ENCODE measurements around the gene ERAL1. TPM values are rescaled to one million over a fixed set of nuclear protein-coding genes. Genes with fewer than 3 reads are reported as not detected.
A peak's percentile ranks its signal among the peaks of the same experiment; 100 is the strongest.

ERAL1 gene
- total and polyA plus RNA-seq, 2 of the 13 experiments (the other 11 are each of a cell fraction or from before 2014, with no cell fraction given) = 46.9 to 72.2 TPM

DNA sequence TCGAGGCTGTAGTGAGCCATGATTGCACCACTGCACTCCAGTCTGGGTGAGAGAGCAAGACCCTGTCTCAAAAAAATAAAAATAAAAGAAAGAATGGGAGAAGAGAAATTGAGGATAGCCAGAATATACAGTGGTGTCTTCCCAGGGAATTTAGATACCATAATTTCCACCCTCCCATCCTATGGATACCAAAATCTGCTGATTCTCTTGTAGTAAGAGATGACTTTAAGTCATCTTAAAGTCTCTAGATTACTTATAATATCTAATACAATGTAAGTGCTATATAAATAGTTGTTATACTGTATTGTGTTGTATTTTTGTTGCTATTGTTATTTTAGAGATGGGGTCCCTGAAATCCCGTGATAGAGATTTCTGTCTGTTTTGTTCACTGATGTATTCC, 1.5 kb upstream of the ERAL1 start:
- CTCF ChIA-PET (ENCODE audit: low intra/inter-chr PET ratio, low total read pairs) = no interaction called here
- POLR2A ChIA-PET = interaction anchor here (1.2 to 1.5 kb wide), 3 partner anchors 11 to 124 kb away, joined by 3 to 4 read pairs (median 4); partner anchors contain the start of gene FAM222B
- in situ Hi-C loops (cut with HindIII; ENCODE audit: extremely low pct_ligation_motif_present, low pct_unique_long_range_greater_than_20kb) (no loop called here), intact Hi-C loops (cut with micrococcal nuclease; ENCODE audit: unreplicated experiment) (no loop called here)
- FAIRE-seq (no peak), ATAC-seq (no peak), DNase-seq (ENCODE audit: low spot score) (no peak)
- no peak overlapping the region for H3K4me2 ChIP-seq (ENCODE audit: low read depth, low read length)
- peaks cover 5 to 12% of the 10 kb centered on the region in 2 experiments; a peak in 3 of 5 replicates for H3K36me3 ChIP-seq (replicated peaks in 1 of 2; ENCODE audit: control insufficient read depth in 1 of 2, insufficient read depth in 2 of 2, low read length in 2 of 2)
- H3K9ac ChIP-seq (ENCODE audit: insufficient read depth, low read depth, low read length) = no peak overlapping the region
- no TSS peak for BruUV-seq (replicated peaks)
- H3K79me2 ChIP-seq (ENCODE audit: insufficient read depth, low read length) = peaks cover 18% of the 10 kb centered on the region
- H2AFZ ChIP-seq (ENCODE audit: low read length) = no peak overlapping the region
- no peaks in the 10 kb centered on the region for H4K20me1 ChIP-seq (ENCODE audit: insufficient read depth, low read length)
- H3K27ac ChIP-seq (ENCODE audit: extremely low read length, insufficient read depth, low read length) = no peak overlapping the region
- TF ChIP-seq NR2F1 (CRISPR knock-in tag; IDR thresholded peaks at IDR 0.05) (no peak), ZNF317 (CRISPR knock-in tag; IDR thresholded peaks at IDR 0.05) (0 out of 2 replicates have a peak, but pooled peaks have one; percentile 19)
- no peak overlapping the region for H3K4me3 ChIP-seq (replicated peaks in 1 of 3; ENCODE audit: insufficient read depth in 1 of 3, low read depth in 2 of 3, low read length in 3 of 3)
- H3K27me3 ChIP-seq (ENCODE audit: control insufficient read depth in 1 of 2, insufficient read depth in 2 of 2, low read length in 2 of 2) = peaks cover 1 to 2% of the 10 kb centered on the region in 2 experiments; a peak in 2 of 5 replicates
- H3K9me3 ChIP-seq (ENCODE audit: low read length) = no peaks in the 10 kb centered on the region
- peaks cover 33% of the 10 kb centered on the region for H3K4me1 ChIP-seq (ENCODE audit: insufficient read depth, low read length)
- 62% methylated on average over 2 of the region's 2 CpGs for WGBS (ENCODE audit: low lambda C conversion rate)

DNA sequence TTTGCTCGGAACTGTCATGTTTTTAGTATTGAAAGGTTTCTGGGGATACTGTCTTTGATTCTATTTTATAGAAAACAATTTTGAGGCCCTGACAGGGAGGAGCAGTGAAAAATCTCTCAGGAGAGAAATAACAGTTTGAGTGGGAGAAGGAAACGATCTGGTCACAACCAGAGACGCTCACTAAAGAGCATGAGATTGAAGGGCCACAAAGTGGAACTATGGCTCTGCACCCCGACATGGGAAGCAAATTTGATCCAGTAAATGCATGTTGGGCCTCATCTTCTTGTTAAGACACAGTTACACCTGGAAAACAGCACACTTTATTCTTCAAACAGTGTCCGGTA, 492 bp downstream of the ERAL1 start:
- H3K9me3 ChIP-seq (ENCODE audit: low read length) = no peaks in the 10 kb centered on the region
- ChIA-PET POLR2A (interaction anchor here (0.6 to 1.6 kb wide), 5 partner anchors 10 to 144 kb away, joined by 3 to 8 read pairs (median 6); partner anchors contain the start of genes FAM222B and PROCA1), CTCF (ENCODE audit: low intra/inter-chr PET ratio, low total read pairs) (no interaction called here)
- DNase-seq (ENCODE audit: low spot score) (no peak), ATAC-seq (no peak), FAIRE-seq (no peak)
- TSS peak; percentile 88 for BruUV-seq (replicated peaks)
- peaks cover 0 to 2% of the 10 kb centered on the region in 2 experiments; a peak in 1 of 5 replicates for H3K27me3 ChIP-seq (ENCODE audit: control insufficient read depth in 1 of 2, insufficient read depth in 2 of 2, low read length in 2 of 2)
- in situ Hi-C loops (cut with HindIII; ENCODE audit: extremely low pct_ligation_motif_present, low pct_unique_long_range_greater_than_20kb) (no loop called here), intact Hi-C loops (cut with micrococcal nuclease; ENCODE audit: unreplicated experiment) (no loop called here)
- no peaks in the 10 kb centered on the region for H4K20me1 ChIP-seq (ENCODE audit: insufficient read depth, low read length)
- WGBS (ENCODE audit: low lambda C conversion rate) = 10% methylated on average over 5 of the region's 5 CpGs
- no peak overlapping the region for H2AFZ ChIP-seq (ENCODE audit: low read length)
- peaks cover 21% of the 10 kb centered on the region for H3K4me1 ChIP-seq (ENCODE audit: insufficient read depth, low read length)
- peak overlapping the region; percentile 83 for H3K9ac ChIP-seq (ENCODE audit: insufficient read depth, low read depth, low read length)
- H3K27ac ChIP-seq (ENCODE audit: extremely low read length, insufficient read depth, low read length) = peak overlapping the region; percentile 61
- peak overlapping the region; percentile 92 to 94 (median 92) for H3K4me3 ChIP-seq (replicated peaks in 1 of 3; ENCODE audit: insufficient read depth in 1 of 3, low read depth in 2 of 3, low read length in 3 of 3)
- peaks cover 18% of the 10 kb centered on the region for H3K79me2 ChIP-seq (ENCODE audit: insufficient read depth, low read length)
- peaks cover 15 to 24% of the 10 kb centered on the region in 2 experiments; a peak in 4 of 5 replicates for H3K36me3 ChIP-seq (replicated peaks in 1 of 2; ENCODE audit: control insufficient read depth in 1 of 2, insufficient read depth in 2 of 2, low read length in 2 of 2)
- H3K4me2 ChIP-seq (ENCODE audit: low read depth, low read length) = peak overlapping the region; percentile 100
- no peak for TF ChIP-seq ZNF558 (CRISPR knock-in tag; IDR thresholded peaks at IDR 0.05; ENCODE audit: borderline replicate concordance)
- TF ChIP-seq ZNF3 (CRISPR knock-in tag; IDR thresholded peaks at IDR 0.05) = no peak
- peak; percentile 9; the same call in 1 of the 2 replicates for TF ChIP-seq ZNF616 (CRISPR knock-in tag; IDR thresholded peaks at IDR 0.05; ENCODE audit: low read depth)
- TF ChIP-seq, protein P1, sequence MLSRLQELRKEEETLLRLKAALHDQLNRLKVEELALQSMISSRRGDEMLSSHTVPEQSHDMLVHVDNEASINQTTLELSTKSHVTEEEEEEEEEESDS (CRISPR knock-in tag; IDR thresholded peaks at IDR 0.05; ENCODE audit: borderline replicate concordance) = no peak
- 0 out of 2 replicates have a peak, but pooled peaks have one; percentile 18 for TF ChIP-seq ZNF333 (CRISPR knock-in tag; IDR thresholded peaks at IDR 0.05; ENCODE audit: borderline replicate concordance)
- TF ChIP-seq, protein P2, sequence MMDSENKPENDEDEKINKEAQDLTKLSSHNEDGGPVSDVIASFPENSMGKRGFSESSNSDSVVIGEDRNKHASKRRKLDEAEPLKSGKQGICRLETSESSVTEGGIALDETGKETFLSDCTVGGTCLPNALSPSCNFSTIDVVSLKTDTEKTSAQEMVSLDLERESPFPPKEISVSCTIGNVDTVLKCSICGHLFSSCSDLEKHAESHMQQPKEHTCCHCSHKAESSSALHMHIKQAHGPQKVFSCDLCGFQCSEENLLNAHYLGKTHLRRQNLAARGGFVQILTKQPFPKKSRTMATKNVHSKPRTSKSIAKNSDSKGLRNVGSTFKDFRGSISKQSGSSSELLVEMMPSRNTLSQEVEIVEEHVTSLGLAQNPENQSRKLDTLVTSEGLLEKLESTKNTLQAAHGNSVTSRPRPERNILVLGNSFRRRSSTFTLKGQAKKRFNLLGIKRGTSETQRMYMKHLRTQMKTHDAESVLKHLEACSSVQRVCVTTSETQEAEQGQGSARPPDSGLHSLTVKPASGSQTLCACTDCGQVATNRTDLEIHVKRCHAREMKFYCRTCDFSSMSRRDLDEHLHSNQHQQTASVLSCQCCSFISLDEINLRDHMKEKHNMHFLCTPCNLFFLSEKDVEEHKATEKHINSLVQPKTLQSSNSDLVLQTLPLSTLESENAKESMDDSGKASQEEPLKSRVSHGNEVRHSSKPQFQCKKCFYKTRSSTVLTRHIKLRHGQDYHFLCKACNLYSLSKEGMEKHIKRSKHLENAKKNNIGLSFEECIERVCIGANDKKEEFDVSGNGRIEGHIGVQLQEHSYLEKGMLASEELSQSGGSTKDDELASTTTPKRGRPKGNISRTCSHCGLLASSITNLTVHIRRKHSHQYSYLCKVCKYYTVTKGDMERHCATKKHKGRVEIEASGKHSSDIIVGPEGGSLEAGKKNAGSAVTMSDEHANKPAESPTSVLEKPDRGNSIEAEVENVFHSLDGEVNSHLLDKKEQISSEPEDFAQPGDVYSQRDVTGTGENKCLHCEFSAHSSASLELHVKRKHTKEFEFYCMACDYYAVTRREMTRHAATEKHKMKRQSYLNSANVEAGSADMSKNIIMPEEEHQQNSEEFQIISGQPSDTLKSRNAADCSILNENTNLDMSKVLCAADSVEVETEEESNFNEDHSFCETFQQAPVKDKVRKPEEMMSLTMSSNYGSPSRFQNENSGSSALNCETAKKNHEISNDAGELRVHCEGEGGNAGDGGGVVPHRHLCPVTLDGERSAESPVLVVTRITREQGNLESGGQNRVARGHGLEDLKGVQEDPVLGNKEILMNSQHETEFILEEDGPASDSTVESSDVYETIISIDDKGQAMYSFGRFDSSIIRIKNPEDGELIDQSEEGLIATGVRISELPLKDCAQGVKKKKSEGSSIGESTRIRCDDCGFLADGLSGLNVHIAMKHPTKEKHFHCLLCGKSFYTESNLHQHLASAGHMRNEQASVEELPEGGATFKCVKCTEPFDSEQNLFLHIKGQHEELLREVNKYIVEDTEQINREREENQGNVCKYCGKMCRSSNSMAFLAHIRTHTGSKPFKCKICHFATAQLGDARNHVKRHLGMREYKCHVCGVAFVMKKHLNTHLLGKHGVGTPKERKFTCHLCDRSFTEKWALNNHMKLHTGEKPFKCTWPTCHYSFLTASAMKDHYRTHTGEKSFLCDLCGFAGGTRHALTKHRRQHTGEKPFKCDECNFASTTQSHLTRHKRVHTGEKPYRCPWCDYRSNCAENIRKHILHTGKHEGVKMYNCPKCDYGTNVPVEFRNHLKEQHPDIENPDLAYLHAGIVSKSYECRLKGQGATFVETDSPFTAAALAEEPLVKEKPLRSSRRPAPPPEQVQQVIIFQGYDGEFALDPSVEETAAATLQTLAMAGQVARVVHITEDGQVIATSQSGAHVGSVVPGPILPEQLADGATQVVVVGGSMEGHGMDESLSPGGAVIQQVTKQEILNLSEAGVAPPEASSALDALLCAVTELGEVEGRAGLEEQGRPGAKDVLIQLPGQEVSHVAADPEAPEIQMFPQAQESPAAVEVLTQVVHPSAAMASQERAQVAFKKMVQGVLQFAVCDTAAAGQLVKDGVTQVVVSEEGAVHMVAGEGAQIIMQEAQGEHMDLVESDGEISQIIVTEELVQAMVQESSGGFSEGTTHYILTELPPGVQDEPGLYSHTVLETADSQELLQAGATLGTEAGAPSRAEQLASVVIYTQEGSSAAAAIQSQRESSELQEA (CRISPR knock-in tag; IDR thresholded peaks at IDR 0.05; ENCODE audit: not compliant biosample characterization) = no peak

Data from HepG2 (cell line).